Measurements from ENCODE around the gene MARCHF3.
A peak's percentile ranks its signal among the peaks of the same experiment; 100 is the strongest.
"Not testable (repeated sequence)": the region's sequence is repeated elsewhere in the genome, so short reads cannot be mapped to it uniquely, and the experiment has no call there.

Gene MARCHF3

GRCh38 chr5:127030259-127031146, at the start of gene MARCHF3:
Gene MARCHF3, minus strand, starts transcription at chr5:127030558. Its CDS starts 112,387 bp downstream, at chr5:126918171.
- peak; percentile 71 for DNase-seq

DNA sequence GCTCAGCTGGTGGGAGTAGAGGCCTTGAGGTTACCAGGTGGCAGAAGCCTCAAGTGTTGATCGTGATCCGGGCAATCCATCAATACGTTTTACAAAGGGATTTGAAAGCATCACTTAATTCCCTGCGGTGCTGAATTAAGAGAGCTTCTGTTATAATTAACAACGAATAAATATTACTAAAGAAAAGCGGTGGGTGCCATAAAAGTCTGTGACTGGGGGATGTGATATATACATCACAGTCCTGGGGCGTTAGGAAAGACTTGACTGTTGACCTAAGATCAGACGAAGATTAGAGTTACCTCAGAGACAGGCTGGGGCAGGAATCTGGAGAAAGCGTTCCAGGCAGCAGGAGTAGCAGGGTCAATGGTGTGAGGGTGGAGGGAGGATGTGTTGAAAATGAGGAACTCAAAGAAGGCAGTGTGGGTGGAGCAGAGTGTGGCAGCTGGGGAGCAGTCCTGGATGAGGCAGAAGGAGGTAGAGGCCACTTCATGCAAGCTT, 49.7 kb upstream of the MARCHF3 start:
- no peak for DNase-seq

DNA sequence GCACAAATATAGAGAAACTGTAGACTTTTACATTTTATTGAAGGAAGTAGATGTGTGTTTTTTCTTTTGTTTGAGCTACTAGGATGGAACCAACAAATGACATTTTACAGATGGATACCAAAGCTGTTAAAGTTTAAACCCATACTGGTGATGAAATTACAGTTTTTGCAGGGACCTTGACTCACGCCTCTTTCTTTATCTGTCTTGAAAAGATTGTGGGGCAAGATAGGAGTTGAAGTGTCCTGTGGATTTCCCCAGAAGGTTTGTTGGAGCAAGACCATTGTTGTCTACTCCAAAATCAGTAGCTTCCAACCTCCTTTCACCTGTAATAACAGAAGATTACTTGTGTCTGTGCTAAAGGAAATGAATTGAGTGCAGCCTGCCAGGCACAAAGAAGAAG, 47.0 kb upstream of the MARCHF3 start:
- DNase-seq: no peak

GRCh38 chr5:127076315-127077129, 46.2 kb upstream of the MARCHF3 start:
- DNase-seq: no peak

DNA sequence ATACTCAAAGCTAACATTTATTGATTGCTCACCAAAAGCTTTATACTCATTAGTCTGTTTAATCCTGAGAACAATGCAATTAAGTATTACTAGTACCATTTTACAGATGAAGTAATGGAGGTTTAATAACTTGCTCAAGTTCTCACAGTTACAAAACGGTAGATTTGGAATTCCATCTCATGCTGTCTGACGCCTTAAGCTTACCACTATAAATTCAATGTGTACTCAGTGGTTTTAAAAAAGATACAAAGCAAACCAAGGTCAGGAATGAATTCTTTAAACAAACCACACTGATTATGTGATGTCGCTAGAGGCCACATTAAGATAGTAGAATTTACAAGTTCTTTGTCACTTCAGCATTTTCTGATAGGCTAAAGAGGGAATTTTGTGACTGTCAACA, 44.1 kb upstream of the MARCHF3 start:
- DNase-seq: no peak

DNA sequence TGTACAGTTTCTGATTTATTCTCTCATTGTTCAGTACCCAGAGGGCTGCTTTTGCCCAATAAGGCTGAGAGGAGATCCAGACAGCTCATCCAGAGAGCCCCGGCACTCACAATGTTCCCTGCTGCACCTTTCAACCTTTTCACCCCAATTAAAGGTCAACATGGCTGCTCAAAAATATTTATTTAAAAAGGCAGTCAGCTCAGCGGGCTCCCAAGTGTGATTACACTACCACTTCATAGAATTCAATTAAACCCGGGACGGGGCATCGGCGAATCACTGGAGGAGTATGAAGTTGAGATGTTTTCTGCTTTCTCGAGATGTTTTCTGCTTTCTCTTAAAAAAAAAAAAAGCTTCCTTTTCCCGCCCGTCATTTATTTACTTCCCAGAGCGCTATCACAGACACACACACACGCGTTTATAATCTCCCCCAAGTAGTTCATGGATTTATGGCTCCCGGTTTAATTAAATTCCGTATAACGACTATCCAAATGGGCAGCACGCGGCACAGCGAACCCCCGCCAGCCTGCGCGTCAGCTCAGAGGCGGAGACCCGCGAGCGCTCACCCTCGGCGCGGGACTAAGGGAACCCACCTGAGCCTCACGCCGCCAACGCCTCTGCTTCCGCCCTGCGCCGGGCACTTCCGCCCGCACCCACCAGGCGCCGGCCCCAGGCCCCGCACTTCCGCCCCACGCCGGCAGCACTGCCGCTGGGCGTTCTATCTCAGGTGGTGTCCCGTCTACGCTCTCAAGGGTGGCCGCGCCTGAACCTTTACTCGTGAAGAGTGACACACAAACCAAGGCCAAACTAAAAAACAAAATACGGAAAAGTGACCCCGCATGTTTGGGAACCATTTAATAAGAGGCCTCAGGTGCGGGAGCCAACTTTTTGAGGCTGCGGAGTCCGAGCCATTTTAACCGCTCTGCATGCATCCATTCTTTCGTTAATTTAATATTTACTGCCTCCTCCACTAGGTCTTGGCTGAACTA, 42.8 kb upstream of the MARCHF3 start, which contains the start of gene C5orf63:
Gene C5orf63 (minus strand): TSS at position 642 of the 986 bp plus-strand sequence. CDS start 14,507 bp downstream, outside the sequence.
- no peak for DNase-seq

GRCh38 chr5:127070243-127070642, 39.9 kb upstream of the MARCHF3 start:
- no peak for DNase-seq

- DNase-seq: no peak
Observed at GRCh38 chr5:127068493-127069214, 38.3 kb upstream of the MARCHF3 start.

- no peak for DNase-seq
Observed at GRCh38 chr5:127066721-127067120, 36.4 kb upstream of the MARCHF3 start.

DNA sequence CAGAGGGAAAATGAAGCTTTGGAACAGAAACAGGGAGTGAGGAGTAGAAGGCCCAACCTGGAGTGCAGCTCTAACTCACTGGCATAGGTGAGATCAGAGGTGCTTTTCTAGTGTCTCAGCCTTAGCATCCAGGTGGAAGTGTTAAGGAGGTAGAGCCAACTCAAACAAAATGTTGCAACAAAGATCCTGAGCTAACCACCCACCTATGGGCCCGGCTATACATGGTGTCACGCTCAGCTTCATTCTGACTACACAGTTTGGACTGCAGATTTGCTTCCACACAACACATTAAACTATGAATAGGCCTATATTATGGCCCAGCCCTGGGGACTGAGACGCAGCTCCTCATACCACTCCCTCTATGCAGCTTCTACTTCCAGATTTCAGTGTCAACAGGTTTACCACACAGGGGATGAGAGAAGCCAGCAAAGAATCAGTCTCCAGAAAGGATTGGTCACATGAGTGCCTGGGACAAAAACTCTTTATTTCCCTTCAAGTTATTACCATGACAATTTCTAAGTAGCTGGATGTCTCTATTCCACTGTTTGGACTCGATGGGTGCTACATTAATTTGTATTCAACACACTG, 34.0 kb upstream of the MARCHF3 start:
- DNase-seq: no peak

DNA sequence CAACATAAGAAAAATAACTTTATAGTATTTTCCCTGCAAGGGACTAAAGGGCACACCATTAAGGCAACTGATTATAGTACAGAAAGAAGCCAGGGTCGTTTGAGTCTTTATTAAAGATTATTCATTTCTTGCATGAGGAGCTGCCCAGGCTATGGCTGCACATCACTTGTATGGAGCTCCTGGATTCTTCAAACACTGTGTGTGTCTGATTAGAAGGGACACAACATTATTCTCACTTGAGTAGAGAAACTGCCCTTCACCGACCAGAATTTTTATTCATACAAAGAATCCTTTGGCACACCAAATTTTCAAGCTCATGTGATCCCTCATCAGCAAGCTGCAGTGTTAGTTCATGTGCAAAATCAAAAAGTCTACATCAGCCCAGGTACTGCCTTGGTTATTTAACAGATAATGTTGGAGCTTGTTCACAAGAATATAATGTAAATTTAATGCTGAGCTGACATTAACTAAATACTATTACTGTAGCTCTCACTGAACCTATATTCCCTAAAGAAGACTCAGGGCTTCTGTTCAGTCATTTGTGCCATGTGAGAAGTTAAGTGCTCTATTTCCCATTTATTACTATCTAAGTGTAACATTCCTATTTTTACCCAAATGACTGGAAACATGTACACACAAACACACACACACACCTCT, 33.0 kb upstream of the MARCHF3 start:
- DNase-seq: no peak

- no peak for DNase-seq
Observed at GRCh38 chr5:127061956-127062355, 31.6 kb upstream of the MARCHF3 start.

DNA sequence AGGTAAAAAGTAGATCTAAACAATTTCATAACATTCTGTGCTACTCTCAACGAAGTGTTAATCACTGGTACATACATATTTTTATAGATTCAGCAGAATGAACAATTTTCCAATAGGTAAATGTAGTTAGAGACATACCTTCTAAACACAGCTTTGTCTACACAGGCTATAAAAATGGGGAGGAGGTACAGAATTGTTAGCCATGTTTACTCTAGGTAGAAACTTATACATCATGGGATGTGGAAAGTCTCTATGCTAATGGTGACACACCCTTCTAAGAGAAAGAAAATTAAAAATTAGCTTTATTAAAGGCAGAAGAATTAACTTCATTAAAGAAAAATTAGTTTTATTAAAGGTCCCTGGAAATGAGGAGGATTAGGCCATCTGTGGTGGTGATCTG, 31.2 kb upstream of the MARCHF3 start:
- DNase-seq: no peak

DNA sequence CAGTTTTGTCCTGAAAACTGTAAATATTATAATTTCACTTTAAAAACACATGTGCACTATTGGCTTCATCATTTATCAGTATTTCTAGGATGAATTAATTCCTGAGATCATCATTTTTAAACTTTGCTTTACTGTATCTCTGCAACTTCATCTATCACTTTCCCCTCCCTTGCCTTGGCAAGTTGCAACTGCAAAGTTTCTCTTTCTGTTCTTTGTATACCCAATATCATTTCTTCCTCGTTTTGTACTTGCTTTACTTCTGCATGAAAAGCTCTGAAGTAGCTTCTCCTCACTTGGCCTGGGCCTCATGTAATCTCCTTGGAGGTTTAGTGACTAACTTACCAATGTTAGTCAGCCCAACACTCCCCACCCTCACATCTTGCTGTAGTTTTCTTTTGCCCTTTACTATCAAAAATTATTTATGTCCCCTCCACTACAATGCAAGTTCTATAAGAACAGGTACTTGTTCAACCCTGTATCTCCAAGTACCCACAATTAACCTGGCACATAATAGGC, 30.2 kb upstream of the MARCHF3 start:
- no peak for DNase-seq

- no peak for DNase-seq
Observed at GRCh38 chr5:127056896-127057295, 26.5 kb upstream of the MARCHF3 start.

DNA sequence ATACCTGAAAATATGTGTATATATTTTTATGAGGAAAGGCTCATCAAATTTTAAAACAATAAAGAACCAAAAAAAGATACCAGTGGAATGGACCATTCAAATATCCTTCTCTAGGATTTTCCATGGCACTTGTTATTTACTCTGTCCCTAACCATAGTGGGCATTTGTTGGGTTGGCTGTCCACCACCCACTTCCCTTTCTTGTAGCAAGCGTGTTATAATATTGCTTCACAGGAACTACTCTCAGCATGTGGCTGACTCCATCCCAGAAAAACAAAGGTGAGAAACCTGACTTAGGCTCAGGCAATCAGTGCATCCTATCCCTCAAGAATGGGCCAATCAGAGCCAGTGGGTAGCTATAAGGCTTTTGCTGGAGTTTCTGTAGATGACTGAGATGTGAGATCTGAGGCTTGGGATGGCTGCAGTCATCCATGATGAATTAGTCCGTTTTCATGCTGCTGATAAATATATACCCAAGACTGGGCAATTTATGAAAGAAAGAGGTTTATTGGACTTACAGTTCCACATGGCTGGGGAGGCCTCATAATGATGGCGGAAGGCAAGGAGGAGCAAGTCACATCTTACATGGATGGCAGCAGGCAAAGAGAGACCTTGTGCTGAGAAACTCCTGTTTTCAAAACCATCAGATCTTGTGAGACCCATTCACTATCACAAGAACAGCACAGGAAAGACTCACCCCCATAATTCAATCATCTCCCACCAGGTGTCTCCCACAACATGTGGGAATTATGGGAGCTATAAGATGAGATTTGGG, 25.7 kb upstream of the MARCHF3 start:
- DNase-seq: no peak

GRCh38 chr5:127053551-127053950, 23.2 kb upstream of the MARCHF3 start:
- not testable (repeated sequence) for DNase-seq

- DNase-seq: no peak
Observed at GRCh38 chr5:127053049-127053448, 22.7 kb upstream of the MARCHF3 start.

GRCh38 chr5:127051591-127051990, 21.2 kb upstream of the MARCHF3 start:
- DNase-seq: no peak

Measured in KG1 (cell line).